ENCODE results near the gene ADGRF4.

DNA sequence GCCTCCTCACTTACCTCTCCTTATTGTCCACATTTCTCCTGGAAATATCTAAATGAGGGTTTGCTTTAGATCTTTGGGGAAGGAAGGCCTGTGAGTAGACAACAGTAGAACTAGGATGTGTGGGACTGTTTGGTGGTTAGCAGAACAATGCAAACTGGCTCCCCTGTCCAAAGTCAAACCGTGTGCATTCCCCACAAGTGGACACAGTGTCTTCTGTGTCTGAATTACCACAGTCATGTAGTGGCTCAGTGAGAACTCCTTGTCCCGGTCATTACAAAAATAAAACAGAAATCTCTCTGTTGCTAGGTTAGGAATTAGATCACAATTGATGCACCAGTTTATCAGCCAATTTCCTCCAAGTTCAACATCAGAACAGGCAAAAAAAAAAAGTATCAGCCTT is 455 bp upstream of the ADGRF4 start:
- TF ChIP-seq, protein P1, sequence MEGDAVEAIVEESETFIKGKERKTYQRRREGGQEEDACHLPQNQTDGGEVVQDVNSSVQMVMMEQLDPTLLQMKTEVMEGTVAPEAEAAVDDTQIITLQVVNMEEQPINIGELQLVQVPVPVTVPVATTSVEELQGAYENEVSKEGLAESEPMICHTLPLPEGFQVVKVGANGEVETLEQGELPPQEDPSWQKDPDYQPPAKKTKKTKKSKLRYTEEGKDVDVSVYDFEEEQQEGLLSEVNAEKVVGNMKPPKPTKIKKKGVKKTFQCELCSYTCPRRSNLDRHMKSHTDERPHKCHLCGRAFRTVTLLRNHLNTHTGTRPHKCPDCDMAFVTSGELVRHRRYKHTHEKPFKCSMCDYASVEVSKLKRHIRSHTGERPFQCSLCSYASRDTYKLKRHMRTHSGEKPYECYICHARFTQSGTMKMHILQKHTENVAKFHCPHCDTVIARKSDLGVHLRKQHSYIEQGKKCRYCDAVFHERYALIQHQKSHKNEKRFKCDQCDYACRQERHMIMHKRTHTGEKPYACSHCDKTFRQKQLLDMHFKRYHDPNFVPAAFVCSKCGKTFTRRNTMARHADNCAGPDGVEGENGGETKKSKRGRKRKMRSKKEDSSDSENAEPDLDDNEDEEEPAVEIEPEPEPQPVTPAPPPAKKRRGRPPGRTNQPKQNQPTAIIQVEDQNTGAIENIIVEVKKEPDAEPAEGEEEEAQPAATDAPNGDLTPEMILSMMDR (IDR thresholded peaks at IDR 0.05), result no peak
- TF ChIP-seq POLR2AphosphoS5 (IDR thresholded peaks at IDR 0.05; ENCODE audit: low read depth, low read length) (no peak), SIN3A (IDR thresholded peaks at IDR 0.05; ENCODE audit: borderline replicate concordance, insufficient read depth, low read depth, low read length) (no peak), TCF7L2 (IDR thresholded peaks at IDR 0.05; ENCODE audit: low read depth, low read length) (no peak)
